Measurements from ENCODE around the gene TXNRD2.

GRCh38 chr22:19891317-19892256, 50.0 kb downstream of the TXNRD2 start:
- TF ChIP-seq POLR2A (IDR thresholded peaks at IDR 0.05; ENCODE audit: low read depth, low read length) (no peak), PAX5 (IDR thresholded peaks at IDR 0.05; ENCODE audit: insufficient read depth, low read length, severe bottlenecking) (no peak), POLR2AphosphoS5 (IDR thresholded peaks at IDR 0.05; ENCODE audit: low read depth, low read length) (no peak), TAF1 (IDR thresholded peaks at IDR 0.05; ENCODE audit: low read depth, low read length) (no peak), POU2F2 (IDR thresholded peaks at IDR 0.05; ENCODE audit: low read depth, low read length) (peak; percentile 6; the same call in 1 of the 2 replicates)
